GM21825 (cell line): Measurements from ENCODE around the gene CCT2.
"Not testable (repeated sequence)": the region's sequence is repeated elsewhere in the genome, so short reads cannot be mapped to it uniquely, and the experiment has no call there.

ENCODE experiments used
- ATAC-seq: cut with Tn5 transposase; IDR thresholded peaks from one replicate; pipeline ENCODE4 v1.9.1; 2021; ENCODE audit warnings: mild to moderate bottlenecking, moderate library complexity; ENCODE audit not compliant: unreplicated experiment

The CCT2 gene

DNA sequence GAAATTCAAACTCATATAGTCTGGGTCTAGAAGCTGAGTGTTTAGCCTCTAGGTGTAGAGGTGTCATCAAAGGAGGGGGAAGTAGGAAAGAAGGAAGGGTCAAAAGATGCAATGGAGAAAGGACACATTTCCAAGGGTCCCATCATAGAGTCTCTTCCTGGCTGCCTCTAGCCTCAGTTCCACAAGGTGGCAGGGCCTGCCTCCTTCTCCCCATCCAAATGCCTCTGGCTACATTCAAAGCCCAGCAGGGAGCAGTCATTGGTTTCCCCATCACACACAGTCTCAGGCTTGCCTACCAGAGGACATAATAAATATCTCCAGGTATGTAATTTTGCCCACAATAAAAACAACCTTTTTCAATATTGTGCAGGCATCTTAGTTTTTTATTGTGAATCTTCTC is 2.1 kb upstream of the CCT2 start:
- no peak for ATAC-seq

DNA sequence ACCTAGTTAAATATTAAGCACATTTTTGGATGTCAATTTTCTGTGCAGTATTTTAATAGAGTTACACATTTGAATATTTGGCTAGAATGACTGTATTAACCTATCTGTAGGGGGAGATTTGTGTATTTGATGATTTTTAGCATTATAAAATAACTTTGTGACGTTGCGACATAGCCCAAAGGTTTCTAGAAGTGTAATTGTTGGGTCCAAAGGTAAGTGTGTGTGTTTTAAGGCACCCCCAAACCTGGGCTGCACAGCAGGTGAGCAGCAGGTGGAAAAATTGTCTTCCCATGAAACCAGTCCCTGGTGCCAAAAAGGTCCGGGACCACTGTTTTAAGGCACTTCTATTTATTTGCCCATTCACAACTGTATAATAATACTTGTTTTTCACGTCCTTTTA is 3.3 kb downstream of the CCT2 start:
- ATAC-seq: no peak

DNA sequence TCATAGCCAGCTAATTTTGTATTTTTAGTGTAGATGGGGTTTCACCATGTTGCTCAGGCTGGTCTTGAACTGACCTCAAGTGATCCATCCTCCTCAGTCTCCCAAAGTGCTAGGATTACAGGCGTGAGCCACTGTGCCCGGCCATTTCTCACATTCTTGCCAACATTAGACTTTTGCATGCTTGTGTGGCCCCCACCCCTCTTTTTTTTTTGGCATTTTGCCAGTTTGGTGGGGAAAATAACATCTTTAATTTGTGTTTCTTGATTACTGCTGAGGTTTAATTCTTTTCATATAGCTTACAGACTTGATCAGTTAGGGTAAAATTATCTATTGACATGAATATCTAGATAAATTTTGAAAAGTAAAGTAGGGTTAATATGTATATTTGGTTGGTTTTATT is 3.8 kb downstream of the CCT2 start:
- no peak for ATAC-seq

DNA sequence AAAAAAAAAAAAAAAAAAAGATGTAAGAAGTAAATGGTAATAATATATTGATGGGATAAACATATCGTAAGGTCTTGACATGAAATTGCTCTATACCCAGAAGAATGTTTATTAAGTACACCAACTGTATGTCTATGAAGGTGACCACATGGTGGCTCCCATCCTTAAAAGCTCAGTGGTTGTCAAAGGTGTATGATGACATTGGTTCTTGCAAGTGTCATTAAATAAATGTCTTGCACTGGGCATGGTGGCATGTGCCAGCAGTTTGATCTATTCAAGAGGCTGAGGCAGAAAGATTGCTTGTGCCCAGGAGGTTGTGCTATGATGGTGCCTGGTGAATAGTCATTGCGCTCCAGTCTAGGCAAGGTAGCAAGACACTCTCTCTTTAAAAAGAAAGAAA is 10.4 kb downstream of the CCT2 start:
- no peak for ATAC-seq

DNA sequence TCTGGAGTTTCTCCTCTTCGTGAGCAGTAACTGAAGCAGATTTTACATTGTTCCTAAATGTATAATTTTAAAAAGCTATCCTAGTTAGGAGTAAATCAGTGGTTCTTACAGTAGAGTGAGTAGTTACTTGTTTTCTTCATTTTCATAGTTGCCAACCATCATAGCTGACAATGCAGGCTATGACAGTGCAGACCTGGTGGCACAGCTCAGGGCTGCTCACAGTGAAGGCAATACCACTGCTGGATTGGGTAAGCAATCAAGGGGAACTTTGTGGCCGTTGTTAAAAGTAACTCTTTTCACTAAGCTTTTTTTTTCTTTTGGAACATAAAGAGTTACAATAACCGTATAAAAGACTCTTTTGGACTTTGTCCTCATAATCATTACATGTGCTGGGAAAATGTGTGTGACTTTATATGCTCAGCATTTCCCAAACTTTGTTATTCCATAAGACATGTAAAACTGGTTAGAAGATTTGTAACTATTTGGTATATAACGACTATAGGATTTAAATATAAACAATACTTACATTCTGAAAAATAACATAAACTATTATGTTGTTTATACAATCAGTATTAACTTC is 13.0 kb downstream of the CCT2 start:
- ATAC-seq: no peak

DNA sequence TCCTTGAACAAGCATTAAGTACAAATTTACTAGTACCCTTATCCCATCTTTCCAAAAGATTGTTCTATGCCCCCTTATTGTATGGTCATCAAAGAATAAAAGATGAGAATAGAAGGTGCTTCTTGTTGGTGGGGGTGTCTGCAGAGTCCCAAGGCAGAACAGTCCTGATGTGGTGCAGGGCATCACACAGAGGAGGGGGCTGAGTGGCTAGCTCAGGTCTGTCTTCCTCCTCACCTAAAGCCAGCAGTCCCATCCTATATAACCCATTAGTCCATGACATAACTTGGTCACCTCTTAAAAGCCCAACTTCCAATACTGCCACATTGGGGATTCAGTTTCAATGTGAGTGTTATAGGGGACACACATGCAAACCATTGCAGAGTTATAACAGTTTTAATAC is 15.5 kb downstream of the CCT2 start:
- no peak for ATAC-seq

DNA sequence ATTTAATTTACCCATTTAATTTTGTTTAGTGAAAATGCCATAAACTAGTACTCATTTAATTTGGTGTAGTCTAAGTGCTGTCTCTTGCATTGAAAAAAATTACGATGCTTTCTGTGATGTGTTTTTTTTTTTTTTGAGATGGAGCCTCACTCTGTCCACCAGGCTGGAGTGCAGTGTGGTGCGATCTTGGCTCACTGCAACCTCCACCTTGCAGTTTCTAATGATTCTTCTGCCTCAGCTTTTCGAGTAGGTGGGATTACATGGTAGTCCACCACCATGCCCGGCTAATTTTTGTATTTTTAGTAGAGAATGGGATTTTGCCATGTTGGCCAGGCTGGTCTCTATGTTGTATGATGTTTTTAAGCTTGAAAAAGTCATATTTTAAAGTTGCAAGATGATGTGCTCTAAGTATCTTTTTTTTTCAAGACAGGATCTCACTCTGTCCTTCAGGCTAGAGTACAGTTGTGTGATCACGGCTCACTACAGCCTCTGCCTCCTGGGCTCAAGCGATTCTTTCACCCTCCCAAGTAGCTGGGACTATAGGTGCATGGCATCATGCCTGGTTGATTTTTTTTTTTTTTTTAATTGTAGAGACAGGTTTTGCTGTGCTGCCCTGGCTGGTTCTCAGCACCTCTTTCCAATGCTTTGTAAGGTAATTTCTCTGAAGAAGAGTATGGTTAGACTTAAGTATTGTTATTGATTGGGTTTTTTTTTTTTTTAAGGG is 16.9 kb downstream of the CCT2 start:
- ATAC-seq: no peak

DNA sequence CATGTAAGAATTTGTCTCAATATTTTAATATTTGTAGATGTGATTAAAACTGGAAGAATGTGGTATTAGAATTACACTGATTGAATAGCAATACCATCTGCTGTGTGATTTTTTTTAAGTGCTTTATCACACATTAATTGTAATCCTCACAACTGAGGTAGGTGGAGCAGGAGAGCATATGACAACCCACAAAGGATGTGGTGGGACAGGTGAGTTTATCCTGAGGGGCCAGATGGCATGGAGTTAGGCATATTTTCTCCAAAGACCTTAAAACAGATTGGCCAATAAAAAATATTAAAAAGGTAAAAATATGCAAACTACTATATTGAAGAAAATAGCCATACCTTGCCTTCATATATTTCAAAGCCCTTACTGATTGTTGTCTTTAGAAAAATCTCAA is 17.7 kb downstream of the CCT2 start:
- ATAC-seq: no peak

DNA sequence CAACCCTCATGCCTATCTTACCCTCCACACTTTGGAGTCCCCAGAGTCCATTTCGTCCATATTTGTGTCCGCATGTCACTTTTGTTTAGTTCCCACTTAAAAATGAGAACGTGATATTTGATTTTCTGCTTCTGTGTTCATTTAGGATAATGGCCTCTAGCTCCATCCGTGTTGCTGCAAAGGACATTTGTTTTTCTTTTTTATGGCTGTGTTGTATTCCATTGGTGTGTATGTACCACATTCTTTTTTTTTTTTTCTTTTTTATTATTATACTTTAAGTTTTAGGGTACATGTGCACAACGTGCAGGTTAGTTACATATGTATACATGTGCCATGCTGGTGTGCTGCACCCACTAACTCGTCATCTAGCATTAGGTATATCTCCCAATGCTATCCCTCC is 18.3 kb downstream of the CCT2 start:
- ATAC-seq: not testable (repeated sequence)

DNA sequence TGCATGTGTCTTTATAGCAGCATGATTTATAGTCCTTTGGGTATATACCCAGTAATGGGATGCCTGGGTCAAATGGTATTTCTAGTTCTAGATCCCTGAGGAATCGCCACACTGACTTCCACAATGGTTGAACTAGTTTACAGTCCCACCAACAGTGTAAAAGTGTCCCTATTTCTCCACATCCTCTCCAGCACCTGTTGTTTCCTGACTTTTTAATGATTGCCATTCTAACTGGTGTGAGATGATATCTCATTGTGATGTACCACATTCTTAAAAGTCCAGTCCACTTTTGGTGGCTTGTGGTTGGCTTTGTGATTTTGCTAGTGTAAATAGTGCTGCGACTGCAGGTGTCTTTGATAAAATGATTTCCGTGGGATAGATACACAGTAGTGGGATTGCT is 19.0 kb downstream of the CCT2 start:
- ATAC-seq: not testable (repeated sequence)

DNA sequence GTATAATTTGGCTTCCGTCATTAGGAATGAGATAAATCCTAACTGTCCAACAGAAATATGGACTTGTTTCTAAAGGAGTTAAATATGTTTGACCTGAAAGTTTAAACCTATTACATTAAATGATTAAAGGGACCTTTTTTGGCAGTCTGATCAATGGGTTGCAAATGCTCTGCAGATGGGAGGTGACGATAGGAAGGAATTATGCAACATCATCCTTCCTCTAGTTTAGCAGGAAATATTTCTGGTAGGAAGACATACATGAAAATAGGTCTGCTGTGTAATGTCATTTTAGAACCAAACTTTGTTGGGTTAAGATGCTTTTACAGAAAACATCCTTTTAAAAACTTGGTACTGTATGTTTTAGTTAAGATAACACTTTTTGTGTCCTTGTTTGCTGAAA is 22.9 kb downstream of the CCT2 start:
- ATAC-seq: no peak

DNA sequence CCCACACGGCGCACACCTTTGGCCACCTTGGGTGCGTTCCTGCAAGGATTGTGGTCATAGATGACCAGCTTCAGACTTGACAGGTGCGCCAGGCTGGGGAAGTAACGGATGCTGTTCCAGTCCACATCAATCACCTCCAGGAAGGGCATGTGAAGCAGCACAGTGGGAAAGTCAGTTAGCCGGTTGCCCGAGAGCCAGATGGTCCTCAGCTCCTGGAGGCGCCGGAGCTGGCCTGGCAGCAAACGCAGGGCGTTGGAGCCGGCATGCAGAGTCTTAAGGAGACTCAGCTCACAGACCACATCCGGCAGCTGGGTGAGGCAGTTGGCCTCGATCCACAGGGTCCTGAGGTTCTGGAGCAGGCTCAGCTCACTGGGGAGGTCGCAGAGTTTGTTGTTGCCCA is 24.9 kb downstream of the CCT2 start:
- no peak for ATAC-seq

DNA sequence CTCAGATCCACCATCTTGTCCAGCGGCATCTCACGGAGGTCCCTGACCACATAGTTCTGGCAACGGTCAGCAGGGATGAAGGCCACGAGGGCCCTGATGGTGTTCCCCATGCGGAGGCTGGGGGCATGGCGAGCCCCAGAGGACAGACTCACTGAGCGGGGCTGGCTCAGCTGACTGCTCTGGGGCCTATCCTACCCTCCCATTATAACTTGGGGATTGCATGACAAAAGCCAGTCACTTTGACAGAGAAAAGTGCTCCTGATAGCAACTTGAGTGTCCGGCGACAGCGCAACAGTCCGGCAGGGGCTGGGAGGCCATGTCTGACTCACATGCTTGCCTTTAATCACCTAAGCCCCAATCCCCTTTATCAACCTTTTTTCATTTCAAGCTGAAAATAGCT is 25.5 kb downstream of the CCT2 start, which contains the start of gene LRRC10:
LRRC10 (minus strand) TSS at position 179 of the 400 bp plus-strand sequence; CDS start at position 110, 69 bp downstream.
- no peak for ATAC-seq

DNA sequence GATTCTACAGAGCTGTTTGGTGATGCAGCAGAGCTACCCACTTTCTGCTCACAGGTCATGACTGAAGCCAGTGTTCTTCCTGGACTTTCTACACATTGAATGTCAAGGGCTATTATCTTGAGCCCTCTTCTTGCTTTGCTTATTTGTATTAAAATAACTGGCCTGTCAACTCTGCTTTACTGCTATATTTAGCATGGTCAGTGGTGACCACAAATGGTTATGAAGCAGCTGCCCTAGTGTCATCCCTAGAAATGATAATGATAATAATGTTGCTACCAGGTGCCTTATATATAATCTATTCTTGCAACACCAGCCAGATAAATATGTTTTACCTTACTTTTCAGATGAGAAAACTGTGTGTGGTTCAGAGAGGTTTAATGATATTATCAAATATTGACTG is 28.1 kb downstream of the CCT2 start:
- no peak for ATAC-seq

DNA sequence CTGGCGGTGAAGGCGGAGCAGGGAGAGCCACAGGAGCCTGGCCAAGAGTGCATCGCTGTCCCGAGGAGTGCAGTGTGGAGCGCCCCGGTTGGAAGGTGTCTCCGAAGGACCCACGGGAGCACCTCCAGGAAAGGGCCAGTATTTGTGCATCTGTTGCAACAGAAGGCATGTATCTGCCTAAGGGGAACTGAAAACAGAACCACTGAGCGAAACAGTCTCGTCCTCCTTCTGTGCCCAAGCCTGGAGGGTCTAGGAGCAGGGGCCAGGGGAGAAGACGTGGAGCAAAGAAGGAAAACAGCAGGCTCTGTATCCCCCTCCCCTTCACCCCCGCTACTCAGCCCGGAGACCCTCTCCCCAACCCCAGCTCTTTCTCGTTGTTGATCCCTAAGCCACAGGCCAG is 30.8 kb downstream of the CCT2 start:
- ATAC-seq: no peak

DNA sequence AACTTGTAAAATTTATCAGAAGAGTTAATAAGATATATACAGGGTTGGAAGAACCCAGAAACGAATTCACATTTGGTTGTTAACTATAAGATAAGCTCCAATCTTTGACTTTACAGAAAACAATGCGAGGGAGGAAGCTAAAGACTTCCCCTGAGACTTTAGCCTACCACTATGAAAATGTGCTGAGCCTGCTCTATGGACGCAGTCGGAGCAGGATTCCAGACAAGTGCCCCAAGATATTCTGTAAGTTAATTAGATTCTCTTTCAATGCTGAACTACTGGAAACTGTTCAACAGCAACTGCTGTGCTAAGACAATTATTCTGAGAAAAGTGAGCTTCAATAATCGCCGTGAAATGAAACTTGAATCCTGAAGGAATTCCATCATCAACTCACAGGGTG is 33.8 kb downstream of the CCT2 start:
- ATAC-seq: no peak

DNA sequence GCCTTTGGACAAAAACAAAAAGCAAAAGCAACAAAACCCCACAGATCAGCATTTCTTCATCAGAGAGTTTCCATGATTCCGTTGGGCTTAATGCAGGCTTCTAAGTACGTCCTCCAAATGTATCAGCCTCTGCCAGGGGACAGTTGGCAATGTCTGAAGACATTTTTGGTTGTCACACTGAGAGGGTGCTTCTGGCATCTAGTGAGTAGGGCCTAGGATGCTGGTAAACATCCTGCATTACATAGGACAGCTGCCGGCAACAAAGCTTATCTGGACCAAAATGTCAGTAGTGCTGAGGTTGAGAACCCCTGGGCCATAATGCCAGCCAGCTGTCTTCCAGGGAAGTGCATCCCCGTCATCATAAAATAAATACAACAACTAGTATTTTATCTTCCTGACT is 34.8 kb downstream of the CCT2 start:
- no peak for ATAC-seq

DNA sequence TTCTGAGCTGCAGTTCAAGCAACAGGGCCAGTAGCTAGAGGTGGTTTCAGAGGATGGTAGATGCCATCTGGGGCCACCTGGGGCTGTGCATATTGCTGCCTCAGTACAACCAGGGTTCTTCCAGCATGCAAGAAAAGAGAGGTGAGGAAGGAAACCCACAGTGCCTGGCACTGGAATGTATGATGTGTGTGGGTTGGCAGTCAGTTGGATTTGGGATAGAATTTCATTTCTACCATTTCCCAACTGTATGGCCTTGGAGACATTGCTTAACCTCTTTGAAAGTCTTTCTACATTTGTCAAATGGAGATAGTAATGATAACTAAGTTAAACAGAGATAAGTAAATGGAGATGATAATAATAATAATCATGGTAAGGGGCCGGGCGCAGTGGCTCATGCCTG is 35.7 kb downstream of the CCT2 start:
- ATAC-seq: no peak

DNA sequence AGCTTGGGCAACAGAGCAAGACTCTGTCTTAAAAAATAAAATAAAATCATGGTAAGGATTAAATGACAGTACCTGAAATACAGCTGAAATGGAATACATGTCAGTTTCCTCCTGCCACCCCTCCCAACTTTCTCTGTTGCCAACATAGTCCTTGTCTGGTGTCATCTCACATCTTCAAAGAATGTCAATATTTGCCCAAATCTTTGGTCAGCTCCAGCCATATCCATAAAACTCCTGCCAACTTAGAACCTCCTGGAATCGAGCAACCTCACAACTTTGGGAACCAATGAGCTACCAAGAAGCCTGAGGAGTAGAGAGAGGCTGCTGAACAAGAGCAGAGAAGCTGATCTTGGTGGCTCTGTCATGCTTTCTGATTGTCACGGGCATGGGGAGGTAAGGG is 36.3 kb downstream of the CCT2 start:
- ATAC-seq: no peak

DNA sequence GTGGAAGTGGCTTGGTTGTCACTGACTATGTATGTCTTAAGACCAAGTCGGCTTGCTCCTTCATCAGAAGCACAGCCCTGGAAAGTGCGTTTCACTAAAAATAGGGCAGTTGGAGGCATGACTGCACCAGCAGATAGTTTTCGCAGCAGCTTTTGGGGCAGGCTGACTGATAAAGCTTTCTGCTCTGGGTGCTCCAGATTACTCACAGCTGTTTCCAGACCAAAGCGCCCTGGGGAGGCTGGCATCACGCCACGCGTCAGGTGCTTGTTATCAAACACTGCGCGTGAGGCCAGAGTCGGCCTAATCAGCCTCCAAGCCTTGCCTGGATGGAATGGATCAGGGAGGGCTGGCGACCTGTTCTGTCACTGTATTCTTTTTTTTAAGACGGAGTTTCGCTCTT is 38.7 kb downstream of the CCT2 start:
- no peak for ATAC-seq

DNA sequence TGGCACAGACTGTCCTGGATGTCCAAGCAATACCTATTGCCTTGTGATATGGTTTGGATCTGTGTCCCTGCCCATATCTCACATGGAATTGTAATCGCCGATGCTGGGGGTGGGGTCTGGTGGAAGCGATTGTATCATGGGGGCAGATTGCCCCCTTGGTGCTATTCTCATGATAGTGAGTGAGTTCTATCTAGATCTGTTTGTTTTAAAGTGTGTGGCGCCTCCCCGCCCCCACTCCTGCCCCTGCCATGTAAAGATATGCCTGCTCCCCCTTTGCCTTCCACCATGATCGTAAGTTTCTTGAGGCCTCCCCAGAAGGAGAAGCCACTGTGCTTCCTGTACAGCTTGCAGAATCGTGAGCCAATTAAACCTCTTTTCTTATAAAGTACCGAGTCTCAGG is 42.2 kb downstream of the CCT2 start:
- ATAC-seq: no peak

DNA sequence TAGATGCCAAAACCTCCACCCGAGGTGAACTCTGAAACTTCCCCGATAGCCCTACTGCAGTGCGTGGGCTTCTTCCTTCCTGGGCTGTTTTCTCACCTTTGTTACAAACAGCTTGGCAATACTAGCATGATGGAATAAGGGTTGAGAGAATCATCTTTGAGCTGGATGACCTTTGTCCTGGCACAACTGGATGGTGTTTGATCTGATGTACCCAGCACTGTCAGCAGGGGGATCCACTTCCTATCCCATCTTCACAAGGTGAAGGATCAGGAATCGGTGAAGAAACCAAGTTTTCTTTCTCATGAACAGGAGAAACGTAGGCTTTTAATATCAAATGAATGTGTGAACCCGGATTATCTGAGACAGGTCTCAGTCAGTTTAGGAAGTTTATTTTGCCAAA is 44.9 kb downstream of the CCT2 start:
- no peak for ATAC-seq

DNA sequence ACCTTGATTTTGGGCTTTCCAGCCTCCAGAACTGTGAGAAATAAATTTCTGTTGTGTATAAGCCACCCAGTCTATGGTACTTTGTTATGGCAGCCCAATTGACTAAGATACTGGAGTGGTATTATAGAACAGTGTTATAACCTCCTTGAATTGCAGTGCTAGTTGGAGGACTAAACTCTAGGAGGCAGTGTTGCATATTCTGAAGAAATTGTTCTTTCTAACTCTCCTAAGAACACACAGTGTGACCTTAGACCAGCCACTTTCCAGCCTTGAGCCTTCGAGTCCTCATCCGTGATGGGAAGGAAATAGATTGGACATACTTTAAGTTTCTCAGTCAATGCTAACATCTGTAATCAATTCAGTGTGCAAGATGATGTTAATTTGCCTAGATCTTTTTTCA is 47.8 kb downstream of the CCT2 start:
- ATAC-seq: no peak
